Thyroid gland (tissue), 4 donors: ENCODE measurements around the gene PAX4. TPM values are rescaled to one million over a fixed set of nuclear protein-coding genes. Genes with fewer than 3 reads are reported as not detected.

Experiments
- DNase-seq, 2 donors: peaks; one replicate each; pipeline ENCODE4 v3.0.0-alpha.2; 2019
- H3K27ac ChIP-seq, 3 donors: fragments of 200-600 bp; sonication (generic); 1 replicate in 2 of 3; 2 replicates in 1 of 3; pipeline ENCODE4 v1.5.1; 2016 to 2019; ENCODE audit warnings: mild to moderate bottlenecking in 1 of 3, moderate library complexity in 1 of 3
- H3K27me3 ChIP-seq: fragments of 200-600 bp; sonication (generic); one replicate; pipeline ENCODE4 v1.5.1; 2019
- H3K36me3 ChIP-seq, 2 donors: fragments of 200-600 bp; sonication (generic); one replicate each; pipeline ENCODE4 v1.5.1; 2016 to 2019
- H3K4me1 ChIP-seq, 2 donors: fragments of 200-600 bp; sonication (generic); one replicate each; pipeline ENCODE4 v1.5.1; 2017 to 2019
- H3K4me3 ChIP-seq, 3 donors: fragments of 200-600 bp; sonication (generic); replicated peaks in 1 of 3; 1 replicate in 2 of 3; 2 replicates in 1 of 3; pipeline ENCODE4 v1.5.1; 2016; ENCODE audit warnings: mild to moderate bottlenecking in 1 of 3
- H3K9me3 ChIP-seq: fragments of 200-600 bp; sonication (generic); one replicate; pipeline ENCODE4 v1.5.1; 2017
- POLR2A ChIP-seq, 2 donors: fragments of 450-650 bp; IDR thresholded peaks; one replicate each; pipeline ENCODE4 v1.6.1; 2017; ENCODE audit warnings: antibody characterized with exemption in 2 of 2, mild to moderate bottlenecking in 2 of 2, moderate library complexity in 1 of 2
- WGBS, 2 donors: methylation state at CpG; one replicate each; pipeline ENCODE4 v1.1.5; 2017; 5-methylcytosine and 5-hydroxymethylcytosine counted together
- intact Hi-C: fragments of 100-400 bp; cut with DNase I; formaldehyde crosslinking; loops from one replicate; pipeline ENCODE4 v1.15.1; 2023
- total RNA-seq, 4 donors: library from RNA; depleted of rRNA; stranded (reverse); fragments of >200 nt; gene quantifications; one replicate each; pipeline ENCODE4 v1.2.3, GENCODE V29; 2016
- TF ChIP-seq, protein P1 (sequence below), 6 experiments: fragments of 200-600 bp in 3 of 6; fragments of 450-650 bp in 3 of 6; sonication (generic) in 3 of 6; IDR thresholded peaks; one replicate each; pipeline ENCODE4 v1.5.1; 2016 to 2019; ENCODE audit warnings: antibody characterized with exemption in 6 of 6, mild to moderate bottlenecking in 2 of 6, inconsistent platforms in 1 of 6, moderate library complexity in 1 of 6

The PAX4 gene
- total RNA-seq, 4 donors from 2014 or later: not detected

DNA sequence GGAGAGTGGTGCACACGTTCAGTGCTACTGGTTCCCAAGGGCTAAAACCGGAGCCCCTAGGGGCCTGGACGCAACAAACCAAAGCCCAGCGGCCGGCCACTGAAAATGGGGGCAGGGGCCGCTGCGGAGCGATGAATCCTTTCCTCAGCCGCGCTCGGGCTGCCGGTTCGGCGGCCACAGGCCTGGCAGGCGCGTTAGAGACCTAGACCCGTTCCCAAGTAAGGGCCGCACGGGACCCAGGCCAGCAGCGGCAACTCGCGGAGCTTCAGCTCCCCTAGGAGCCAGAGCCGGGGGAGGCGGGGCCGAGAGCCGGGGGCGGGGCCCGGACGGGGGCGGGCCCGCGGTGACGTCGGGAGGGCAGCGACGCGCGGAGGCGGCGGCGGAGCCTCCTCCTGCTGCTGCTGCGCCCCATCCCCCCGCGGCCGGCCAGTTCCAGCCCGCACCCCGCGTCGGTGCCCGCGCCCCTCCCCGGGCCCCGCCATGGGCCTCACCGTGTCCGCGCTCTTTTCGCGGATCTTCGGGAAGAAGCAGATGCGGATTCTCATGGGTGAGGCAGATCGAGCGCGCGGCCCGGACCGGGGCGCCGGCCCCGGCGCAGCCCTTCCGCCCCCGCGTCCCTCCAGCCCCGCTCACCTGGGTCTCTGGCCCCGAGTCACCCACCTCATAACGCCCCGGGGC is 29.8 kb downstream of the PAX4 start, which contains the start of gene ARF5:
TSS of gene ARF5 (plus strand) at position 393 of the 678 bp plus-strand sequence. CDS start at position 481, 88 bp downstream.
- peak within 1 kb of the TSS; percentile 85 to 93 (median 91) for H3K27ac ChIP-seq
- intact Hi-C loops: loop anchor here (5.0 kb wide), 2 partner anchors 64 to 196 kb away; partner anchors contain the start of genes SND1 and ZNF800
- TF ChIP-seq POLR2A (IDR thresholded peaks at IDR 0.05): peak in 1 of 2 donors; percentile 69
- TF ChIP-seq, protein P1, sequence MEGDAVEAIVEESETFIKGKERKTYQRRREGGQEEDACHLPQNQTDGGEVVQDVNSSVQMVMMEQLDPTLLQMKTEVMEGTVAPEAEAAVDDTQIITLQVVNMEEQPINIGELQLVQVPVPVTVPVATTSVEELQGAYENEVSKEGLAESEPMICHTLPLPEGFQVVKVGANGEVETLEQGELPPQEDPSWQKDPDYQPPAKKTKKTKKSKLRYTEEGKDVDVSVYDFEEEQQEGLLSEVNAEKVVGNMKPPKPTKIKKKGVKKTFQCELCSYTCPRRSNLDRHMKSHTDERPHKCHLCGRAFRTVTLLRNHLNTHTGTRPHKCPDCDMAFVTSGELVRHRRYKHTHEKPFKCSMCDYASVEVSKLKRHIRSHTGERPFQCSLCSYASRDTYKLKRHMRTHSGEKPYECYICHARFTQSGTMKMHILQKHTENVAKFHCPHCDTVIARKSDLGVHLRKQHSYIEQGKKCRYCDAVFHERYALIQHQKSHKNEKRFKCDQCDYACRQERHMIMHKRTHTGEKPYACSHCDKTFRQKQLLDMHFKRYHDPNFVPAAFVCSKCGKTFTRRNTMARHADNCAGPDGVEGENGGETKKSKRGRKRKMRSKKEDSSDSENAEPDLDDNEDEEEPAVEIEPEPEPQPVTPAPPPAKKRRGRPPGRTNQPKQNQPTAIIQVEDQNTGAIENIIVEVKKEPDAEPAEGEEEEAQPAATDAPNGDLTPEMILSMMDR (IDR thresholded peaks at IDR 0.05): no peak
- H3K4me3 ChIP-seq: peak within 1 kb of the TSS; percentile 98 to 100 (median 99)
- H3K27me3 ChIP-seq: no peaks in the 10 kb centered on the region
- peak; percentile 88 to 89 for DNase-seq
- H3K36me3 ChIP-seq: peaks cover 16 to 27% of the 10 kb centered on the region in 2 donors
- H3K9me3 ChIP-seq: no peaks in the 10 kb centered on the region
- H3K4me1 ChIP-seq: peaks cover 31 to 36% of the 10 kb centered on the region in 2 donors
- 2 to 7% methylated on average over 13 to 14 of the region's 77 CpGs for WGBS, 2 donors

DNA sequence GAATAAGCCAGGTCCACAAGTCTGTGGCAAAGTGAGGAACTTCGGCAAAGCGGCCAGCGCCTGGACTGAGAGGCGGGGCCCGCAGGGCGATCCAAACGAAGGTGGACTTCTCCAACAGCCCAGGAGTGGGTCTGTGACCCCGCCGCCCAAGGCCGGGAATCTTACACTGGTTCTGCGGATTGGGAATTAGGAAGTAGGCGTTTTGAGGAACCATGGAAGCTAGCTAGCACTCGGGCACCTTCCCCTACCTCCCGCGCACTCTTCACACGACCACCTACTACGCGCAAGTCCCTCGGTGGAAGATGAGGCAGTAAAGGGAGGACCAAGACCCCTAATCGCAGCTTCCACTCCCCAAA is 30.3 kb downstream of the PAX4 start:
- H3K9me3 ChIP-seq: no peaks in the 10 kb centered on the region
- peaks cover 17 to 32% of the 10 kb centered on the region in 2 donors for H3K36me3 ChIP-seq
- intact Hi-C loops: loop anchor here (5.0 kb wide), 2 partner anchors 65 to 195 kb away; partner anchors contain the start of genes SND1 and ZNF800
- H3K4me3 ChIP-seq: peak overlapping the region; percentile 56 to 100 (median 98)
- DNase-seq: peak; percentile 22 to 26
- no peaks in the 10 kb centered on the region for H3K27me3 ChIP-seq
- 53 to 55% methylated on average over 17 to 20 of the region's 20 CpGs for WGBS, 2 donors
- peaks cover 31 to 38% of the 10 kb centered on the region in 2 donors for H3K4me1 ChIP-seq
- TF ChIP-seq, protein P1 (IDR thresholded peaks at IDR 0.05): no peak
- no peak for TF ChIP-seq POLR2A (IDR thresholded peaks at IDR 0.05)
- peak overlapping the region; percentile 85 to 93 (median 91) for H3K27ac ChIP-seq

DNA sequence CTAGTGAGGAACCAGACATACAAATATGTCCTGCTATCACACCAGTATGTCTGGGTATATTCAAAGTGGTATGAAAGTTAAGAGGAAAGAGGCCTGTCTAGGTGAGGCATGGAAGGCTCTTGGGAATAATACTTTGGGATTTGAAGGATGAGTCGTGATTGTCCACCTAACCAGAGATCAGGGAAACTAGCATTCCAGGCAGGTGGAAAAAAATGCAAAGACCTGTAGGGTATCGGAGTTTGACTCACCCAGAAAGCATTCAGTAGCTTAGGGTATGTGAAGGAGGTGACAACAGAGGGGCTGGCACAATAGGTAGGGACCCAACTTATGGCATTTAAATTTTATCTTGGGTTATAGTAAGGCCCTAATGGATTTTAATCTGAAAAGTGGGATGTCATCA is 31.6 kb downstream of the PAX4 start:
- TF ChIP-seq, protein P1 (IDR thresholded peaks at IDR 0.05): peak in 1 of 6 experiments; percentile 3
- no peak for TF ChIP-seq POLR2A (IDR thresholded peaks at IDR 0.05)
- no peaks in the 10 kb centered on the region for H3K9me3 ChIP-seq
- 94 to 98% methylated on average over 2 of the region's 2 CpGs for WGBS, 2 donors
- no peaks in the 10 kb centered on the region for H3K27me3 ChIP-seq
- H3K4me1 ChIP-seq: peaks cover 31 to 44% of the 10 kb centered on the region in 2 donors
- DNase-seq: no peak
- H3K4me3 ChIP-seq: no peak overlapping the region
- no peak overlapping the region for H3K27ac ChIP-seq
- intact Hi-C loops: loop anchor here (5.0 kb wide), 2 partner anchors 66 to 194 kb away; partner anchors contain the start of genes SND1 and ZNF800
- peaks cover 23 to 33% of the 10 kb centered on the region in 2 donors for H3K36me3 ChIP-seq

DNA sequence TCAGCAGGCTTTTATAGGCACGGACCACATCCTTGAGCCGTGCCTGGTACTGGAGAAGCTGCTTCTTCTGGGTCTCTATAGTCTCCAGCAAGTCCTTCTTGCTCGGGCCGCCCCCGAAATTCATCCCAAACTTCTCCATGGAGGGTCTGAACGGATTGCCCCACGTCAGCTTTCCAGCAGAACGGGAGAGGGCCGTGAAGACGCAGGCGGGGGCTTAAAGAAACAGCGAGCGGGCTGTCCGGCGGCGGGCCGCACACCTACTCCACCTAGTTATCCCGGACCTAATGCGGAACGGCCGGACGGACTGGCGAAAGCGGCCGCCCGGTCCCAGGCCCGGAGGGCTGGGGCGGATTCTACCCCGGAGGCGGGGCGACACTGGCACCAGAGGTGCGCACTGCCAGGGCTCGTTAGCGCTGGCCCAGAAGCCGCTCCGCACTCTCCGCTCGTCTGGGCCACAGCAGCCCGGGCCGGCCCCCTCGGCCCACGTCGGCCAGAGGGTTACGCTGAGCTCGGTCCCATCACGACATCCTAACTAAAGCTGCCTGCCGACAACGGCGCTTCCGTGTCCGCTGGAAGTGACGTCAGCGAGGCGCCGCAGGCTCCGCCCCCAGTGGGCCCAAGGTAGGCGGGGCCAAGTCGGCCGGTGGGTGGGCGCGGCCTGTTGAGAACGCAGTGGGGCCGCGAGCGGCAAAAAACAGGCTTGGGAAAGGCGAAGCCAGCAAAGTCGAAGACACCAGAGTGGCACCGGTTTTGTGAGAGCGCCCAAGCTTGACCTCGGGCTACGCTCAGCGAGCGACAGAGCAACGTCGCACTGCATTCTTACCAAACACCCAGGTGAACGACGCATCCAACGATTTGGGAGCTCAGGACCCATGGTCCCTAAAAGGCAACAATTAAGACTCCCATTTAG is 32.6 kb downstream of the PAX4 start, which contains the start of gene GCC1:
TSS of gene GCC1 (minus strand) at position 553 of the 910 bp plus-strand sequence. CDS start at position 139, 414 bp downstream.
- Histone ChIP-seq H3K4me3 (peak within 1 kb of the TSS; percentile 59 to 95 (median 89)), H3K36me3 (peaks cover 16 to 23% of the 10 kb centered on the region in 2 donors), H3K27me3 (no peaks in the 10 kb centered on the region), H3K27ac (peak within 1 kb of the TSS; percentile 57 to 70 (median 67)), H3K4me1 (peaks cover 37 to 44% of the 10 kb centered on the region in 2 donors), H3K9me3 (no peaks in the 10 kb centered on the region)
- intact Hi-C loops: loop anchor here (5.0 kb wide), 2 partner anchors 67 to 193 kb away; partner anchors contain the start of genes SND1 and ZNF800
- peak in 1 of 2 donors; percentile 93 for TF ChIP-seq POLR2A (IDR thresholded peaks at IDR 0.05)
- TF ChIP-seq, protein P1 (IDR thresholded peaks at IDR 0.05): no peak
- DNase-seq: peak; percentile 87 to 91
- WGBS, 2 donors: 7 to 10% methylated on average over 29 to 41 of the region's 78 CpGs
